ENCODE data around the gene HLTF.

Gene HLTF

GRCh38 chr3:149020196-149020838 is 66.0 kb downstream of the HLTF start:
- peak; percentile 94 for DNase-seq (ENCODE audit: low read depth)
- TF ChIP-seq CTCF (conservative IDR thresholded peaks at IDR 0.05; ENCODE audit: low read depth, low read length) = no peak
- no peak overlapping the region for H3K4me3 ChIP-seq (ENCODE audit: low read length)

GRCh38 chr3:149019580-149019979 is 66.8 kb downstream of the HLTF start:
- H3K4me3 ChIP-seq (ENCODE audit: low read length) = no peak overlapping the region

DNA sequence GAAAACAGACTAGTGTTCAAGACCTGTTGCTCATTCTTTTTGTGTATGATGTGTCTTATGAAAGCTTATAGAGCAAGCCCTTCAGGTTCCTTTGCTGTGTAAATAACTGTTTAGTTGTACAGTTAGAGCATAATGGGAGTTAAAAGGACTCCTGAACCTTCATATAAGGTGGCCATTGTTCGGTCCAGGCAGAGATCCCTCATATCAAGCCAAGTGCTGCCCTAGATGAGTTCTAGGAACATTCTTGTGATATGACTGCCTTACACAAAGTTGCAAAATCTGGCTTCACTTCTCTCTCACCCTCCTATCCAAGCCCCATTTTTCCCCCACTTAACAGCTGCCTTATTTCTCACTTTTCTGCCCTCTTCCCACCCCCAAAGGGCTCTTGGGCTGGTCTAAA is 68.1 kb downstream of the HLTF start:
- no peak overlapping the region for H3K4me3 ChIP-seq (ENCODE audit: low read length)
- no peak for DNase-seq (ENCODE audit: low read depth)
- TF ChIP-seq CTCF (conservative IDR thresholded peaks at IDR 0.05; ENCODE audit: low read depth, low read length) = no peak

More at GRCh38 chr3:149019580-149019979, 66.8 kb downstream of the HLTF start:
- TF ChIP-seq CTCF (conservative IDR thresholded peaks at IDR 0.05; ENCODE audit: low read depth, low read length) = no peak
- no peak for DNase-seq (ENCODE audit: low read depth)

GRCh38 chr3:149016669-149017541 is 69.4 kb downstream of the HLTF start:
- no peak overlapping the region for H3K4me3 ChIP-seq (ENCODE audit: low read length)
- TF ChIP-seq CTCF (conservative IDR thresholded peaks at IDR 0.05; ENCODE audit: low read depth, low read length) = no peak
- DNase-seq (ENCODE audit: low read depth) = peak; percentile 74

DNA sequence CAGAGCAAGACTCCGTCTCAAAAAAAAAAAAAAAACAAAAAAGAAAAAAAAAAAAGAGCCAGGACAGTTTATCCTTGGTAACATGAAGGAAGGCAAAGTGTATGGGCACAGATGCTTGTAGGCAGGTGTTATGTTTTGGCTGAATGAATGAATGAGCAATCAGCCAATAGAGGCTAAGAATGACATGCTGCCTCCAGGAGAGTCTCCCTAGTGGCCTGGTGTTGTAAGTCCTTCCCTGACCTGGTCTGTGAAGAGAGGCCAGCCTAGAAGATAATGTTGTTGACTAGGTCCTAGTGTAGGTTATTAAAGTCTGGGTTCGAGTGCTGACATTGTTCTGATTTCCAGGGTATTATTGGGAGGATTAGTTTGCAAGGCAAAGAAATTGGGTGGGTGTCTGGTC is 70.1 kb downstream of the HLTF start:
- no peak overlapping the region for H3K4me3 ChIP-seq (ENCODE audit: low read length)
- no peak for TF ChIP-seq CTCF (conservative IDR thresholded peaks at IDR 0.05; ENCODE audit: low read depth, low read length)
- no peak for DNase-seq (ENCODE audit: low read depth)

DNA sequence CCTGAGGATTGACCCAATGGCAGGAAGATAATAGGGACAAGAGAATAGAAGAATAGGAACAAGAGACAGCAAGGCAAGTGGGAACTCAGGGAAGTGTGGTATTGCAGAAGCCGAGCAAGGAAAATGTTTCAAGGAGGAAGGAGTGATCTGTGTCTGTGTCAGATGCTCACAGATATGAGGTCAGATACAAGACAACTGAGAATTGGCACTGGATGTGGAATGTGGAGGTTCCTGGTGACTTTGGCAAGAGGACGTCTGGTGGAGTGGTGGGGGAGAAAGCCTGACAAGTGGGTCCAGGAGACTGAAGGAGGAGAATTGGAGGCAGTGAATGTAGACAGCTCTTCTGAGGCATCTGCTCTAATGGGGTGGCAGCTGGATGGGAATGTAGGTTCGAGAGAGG is 70.9 kb downstream of the HLTF start:
- TF ChIP-seq CTCF (conservative IDR thresholded peaks at IDR 0.05; ENCODE audit: low read depth, low read length) = no peak
- H3K4me3 ChIP-seq (ENCODE audit: low read length) = no peak overlapping the region
- DNase-seq (ENCODE audit: low read depth) = no peak

DNA sequence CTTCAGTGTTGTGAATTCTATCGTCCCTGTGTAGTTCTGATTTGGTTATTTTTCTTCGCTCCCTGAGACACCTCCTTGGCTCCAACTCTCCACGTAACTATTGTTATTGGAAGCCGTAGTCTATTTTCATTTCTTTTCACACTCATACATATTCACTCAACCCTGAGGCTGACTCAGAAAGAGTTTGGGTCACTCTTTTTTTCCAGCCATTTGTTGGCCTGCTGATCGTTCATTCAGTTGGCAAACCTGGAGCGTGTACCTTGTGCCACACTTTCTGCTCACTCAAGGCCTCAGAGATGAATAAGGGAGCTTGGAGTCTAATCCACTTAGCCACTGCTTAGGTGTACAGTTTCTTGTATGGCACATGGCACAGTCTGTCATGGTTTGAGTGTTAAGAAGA is 72.6 kb downstream of the HLTF start:
- DNase-seq (ENCODE audit: low read depth) = no peak
- TF ChIP-seq CTCF (conservative IDR thresholded peaks at IDR 0.05; ENCODE audit: low read depth, low read length) = no peak
- no peak overlapping the region for H3K4me3 ChIP-seq (ENCODE audit: low read length)

All from retinal pigment epithelial cell (primary cell).